HG03064 (cell line): ENCODE results near the gene TMUB1.

Experiments used
- ATAC-seq: cut with Tn5 transposase; IDR thresholded peaks from one replicate; pipeline ENCODE4 v1.9.1; 2021; ENCODE audit warnings: low read depth; ENCODE audit not compliant: unreplicated experiment

Gene TMUB1

DNA sequence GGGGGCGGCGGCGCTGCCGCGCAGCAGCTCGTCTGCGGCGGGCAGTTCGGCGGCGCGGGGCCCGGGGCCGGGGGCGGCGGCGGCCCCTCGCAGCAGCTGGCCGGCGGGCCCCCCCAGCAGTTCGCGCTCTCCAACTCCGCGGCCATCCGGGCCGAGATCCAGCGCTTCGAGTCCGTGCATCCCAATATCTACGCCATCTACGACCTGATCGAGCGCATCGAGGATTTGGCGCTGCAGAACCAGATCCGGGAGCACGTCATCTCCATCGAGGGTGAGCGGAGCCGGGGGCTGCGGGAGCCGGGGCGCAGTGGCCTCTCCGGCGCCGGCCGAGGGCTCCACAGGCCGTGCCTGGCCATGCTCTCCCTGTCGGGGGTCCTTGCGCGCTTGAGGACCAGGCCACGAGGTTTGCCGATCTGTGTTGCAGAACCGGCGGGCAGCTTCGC lies 3.5 kb upstream of the TMUB1 start:
- ATAC-seq: no peak

GRCh38 chr7:151085691-151086620 lies 2.7 kb upstream of the TMUB1 start, which contains the start of gene AGAP3:
TSS of gene AGAP3 (plus strand) at chr7:151086475. CDS start at chr7:151086742, 267 bp downstream.
- ATAC-seq: peak; percentile 48

GRCh38 chr7:151085329-151085690 lies 2.0 kb upstream of the TMUB1 start:
- ATAC-seq: no peak

DNA sequence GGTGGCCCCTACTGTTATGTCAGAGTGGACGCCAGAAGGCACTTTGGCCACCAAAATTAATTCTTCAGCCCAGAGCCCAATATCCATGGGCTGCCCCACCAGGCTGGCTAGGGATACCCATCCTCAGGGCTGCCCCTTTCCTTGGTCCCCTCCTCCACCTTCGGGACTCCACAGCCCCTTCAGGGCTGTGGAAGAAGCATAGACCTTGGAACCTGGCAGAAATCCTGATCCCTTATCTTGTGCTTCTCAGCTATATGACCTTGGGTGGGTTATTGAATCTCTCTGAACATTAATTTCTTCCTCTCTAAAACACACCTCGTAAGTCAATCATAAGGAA lies 499 bp upstream of the TMUB1 start:
- no peak for ATAC-seq

DNA sequence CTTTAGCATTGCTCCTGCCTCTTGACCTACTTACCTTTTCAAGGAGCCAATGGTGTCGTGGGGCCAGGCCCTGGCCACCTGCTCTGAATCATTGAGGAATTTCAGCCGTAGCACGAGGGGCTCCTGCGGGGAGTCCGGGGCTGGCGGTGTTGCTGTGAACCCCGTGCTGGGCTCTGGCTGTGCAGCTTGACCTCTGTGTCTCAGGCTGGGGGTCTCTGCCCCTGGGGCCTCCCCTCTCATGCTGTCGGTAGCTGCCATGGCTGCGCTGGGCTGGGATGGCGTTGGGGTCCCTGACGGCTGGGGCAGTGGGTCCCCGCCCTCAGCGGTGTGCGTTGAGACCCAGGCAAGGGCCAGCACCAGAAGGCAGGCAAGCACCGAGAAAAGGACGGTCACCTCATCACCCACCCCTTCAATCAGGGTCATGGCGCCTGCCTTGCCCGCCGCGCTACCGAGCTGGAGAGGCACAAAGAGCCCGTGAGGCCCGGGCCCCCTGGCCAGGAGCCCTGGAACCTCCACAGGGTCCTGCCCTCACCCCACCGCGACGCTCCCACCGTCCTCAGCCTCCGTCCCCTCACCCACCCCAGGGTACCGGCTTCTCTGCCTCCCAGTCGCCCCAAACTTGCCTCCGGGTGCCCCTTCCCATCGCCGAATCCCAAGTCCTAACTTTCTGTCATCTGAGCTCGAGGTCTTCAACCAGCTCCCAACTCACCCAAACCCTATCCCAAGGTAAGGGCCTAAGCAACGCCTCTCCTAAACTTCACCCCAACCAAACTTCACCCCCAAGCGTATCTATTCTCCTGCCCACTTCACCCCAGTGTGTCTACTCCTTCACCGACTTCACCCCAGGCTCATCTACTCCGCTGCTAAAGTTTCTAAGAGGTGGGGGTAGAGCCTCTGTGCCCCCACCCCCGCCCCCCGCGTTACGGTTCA lies 887 bp downstream of the TMUB1 start:
- no peak for ATAC-seq

GRCh38 chr7:151081170-151082101 lies 1.9 kb downstream of the TMUB1 start:
- no peak for ATAC-seq

GRCh38 chr7:151080522-151081169 lies 2.6 kb downstream of the TMUB1 start, which contains the start of gene FASTK:
TSS of gene FASTK (minus strand) at chr7:151080809. CDS start at chr7:151080766, 43 bp downstream.
- ATAC-seq: peak; percentile 65

GRCh38 chr7:151080067-151080521 lies 3.2 kb downstream of the TMUB1 start:
- ATAC-seq: peak; percentile 1

GRCh38 chr7:151079199-151079910 lies 3.9 kb downstream of the TMUB1 start:
- ATAC-seq: no peak

DNA sequence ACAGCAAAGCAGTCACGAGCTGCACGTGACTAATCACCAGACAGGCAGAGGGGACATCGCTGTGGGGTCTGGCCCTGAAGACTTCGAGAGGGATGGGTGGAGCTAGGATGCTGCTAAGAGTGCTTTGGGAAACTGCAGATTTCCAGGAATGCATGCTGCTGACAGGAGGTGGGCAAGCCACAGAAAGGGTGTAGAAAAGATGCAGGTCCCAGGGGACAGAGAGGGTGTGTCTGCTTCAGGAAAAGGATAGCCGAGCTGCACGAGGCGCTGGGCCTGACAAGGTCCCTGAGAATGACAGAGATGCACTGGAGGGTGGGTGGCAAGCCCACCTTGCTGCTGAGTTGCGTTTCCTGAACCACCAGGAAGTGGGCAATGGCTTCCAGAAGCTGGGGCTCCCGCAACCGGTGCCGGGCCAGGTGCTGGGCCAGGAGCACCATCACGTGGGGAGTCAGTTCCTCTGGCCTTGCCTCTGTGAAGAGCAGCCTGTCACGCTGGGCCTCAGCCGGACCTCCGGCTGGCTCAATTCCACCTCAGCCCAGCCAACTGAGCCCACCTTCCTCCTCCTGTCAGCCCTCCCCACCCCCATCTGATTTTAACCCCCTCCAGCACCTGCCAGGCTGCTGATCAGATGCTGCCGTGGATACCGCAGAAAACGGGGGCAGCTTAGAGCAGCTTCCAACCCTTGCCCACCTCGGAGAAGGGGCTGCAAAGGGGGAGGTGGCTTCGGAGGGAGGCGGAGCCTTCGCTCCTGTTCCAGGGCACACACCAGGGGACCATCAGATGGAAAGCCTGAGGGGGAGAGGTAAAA lies 4.9 kb downstream of the TMUB1 start:
- no peak for ATAC-seq

DNA sequence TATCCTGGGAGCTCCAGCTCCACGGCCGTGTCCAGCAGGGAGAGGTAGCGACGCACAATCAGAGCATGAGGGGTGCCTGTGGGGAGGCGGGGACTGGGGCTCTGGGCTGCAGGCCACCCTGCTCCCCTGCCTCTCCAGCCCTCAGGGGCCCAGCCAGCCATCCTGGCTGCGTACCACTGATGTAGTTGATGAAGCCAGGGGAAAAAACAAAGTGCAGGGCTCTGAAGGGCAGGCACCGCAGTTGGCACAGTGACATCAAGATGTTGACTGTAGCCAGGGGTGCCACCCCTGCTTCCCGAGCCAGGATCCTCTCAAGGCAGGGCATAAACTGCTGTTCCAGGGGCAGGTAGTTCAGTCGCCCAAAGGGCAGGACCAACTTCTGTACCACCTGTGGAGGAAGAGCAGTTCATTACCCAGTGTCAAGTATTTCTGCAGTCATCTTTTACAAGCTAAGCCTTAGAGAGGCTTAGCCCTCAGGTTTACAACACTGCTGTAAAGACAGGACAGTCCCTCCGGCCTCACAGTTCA lies 5.5 kb downstream of the TMUB1 start:
- ATAC-seq: no peak

DNA sequence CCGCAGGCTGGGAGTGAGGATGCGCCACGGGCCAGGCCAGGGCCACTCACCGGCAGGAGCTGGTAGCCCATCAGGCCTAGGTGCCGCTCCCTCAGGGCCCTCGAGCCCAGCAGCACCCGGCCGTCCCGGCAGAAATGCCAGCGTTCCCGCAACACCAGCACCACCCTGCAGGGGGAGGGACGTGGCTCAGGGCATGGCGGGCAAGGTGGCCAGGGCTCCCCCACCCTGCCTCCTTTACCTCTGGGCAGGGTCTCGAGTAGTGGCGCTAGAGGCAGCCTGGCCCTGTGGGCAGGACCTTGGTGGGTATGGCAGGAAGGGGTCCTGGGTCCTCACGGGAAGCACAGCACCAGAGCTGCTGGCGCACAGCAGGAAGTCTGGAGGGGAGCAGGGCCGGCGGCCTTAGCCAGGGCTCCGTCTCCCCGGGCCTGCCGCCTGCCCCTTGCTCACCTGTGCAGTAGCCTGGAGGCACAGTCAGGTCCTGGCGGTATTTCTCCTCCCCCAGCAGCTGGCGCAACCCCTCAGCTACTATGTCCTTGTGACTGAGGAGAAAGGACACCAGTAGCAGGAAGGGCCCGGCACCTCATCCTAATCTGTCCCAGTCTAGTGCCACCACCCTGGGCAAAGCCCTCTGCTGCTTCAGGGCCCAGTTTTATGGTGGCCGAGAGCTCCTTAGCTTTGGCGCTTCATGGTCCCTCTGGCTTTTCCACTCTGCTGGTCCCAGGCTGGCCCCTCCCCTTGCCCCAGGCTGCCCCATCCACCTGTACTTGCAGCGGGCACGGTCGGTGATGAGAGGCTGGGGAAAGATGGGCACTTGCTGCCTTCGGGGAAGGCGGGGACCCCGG lies 6.2 kb downstream of the TMUB1 start:
- ATAC-seq: no peak

GRCh38 chr7:151075978-151076426 lies 7.3 kb downstream of the TMUB1 start:
- no peak for ATAC-seq

GRCh38 chr7:151075662-151075971 lies 7.7 kb downstream of the TMUB1 start:
- ATAC-seq: no peak

GRCh38 chr7:151074817-151075661 lies 8.3 kb downstream of the TMUB1 start:
- no peak for ATAC-seq

GRCh38 chr7:151073990-151074389 lies 9.3 kb downstream of the TMUB1 start:
- ATAC-seq: no peak
